ENCODE data around the gene ATAD2B.
"Not testable (repeated sequence)": the region's sequence is repeated elsewhere in the genome, so short reads cannot be mapped to it uniquely, and the experiment has no call there.

Gene ATAD2B

GRCh38 chr2:23723029-23723428 lies 203.9 kb downstream of the ATAD2B start:
- DNase-seq = not testable (repeated sequence)

DNA sequence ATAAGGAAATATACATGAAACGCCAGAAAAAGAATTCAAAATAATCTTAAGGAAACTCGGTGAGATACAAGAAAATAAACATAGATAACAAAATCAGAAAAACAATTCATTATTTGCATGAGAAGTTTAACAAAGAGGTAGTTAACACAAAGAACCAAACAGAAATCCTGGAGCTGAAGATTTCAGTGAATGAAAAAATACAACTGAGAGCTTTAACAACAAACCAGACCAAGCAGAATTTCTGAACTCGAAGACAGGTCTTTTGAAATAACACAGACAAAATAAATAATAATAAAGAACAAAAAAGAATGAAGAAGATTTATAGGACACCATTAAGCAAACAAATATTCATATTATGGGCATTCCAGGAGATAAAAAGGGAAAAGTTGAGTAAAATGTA lies 204.7 kb downstream of the ATAD2B start:
- DNase-seq = no peak

- no peak for DNase-seq
Observed at GRCh38 chr2:23721454-23721826, 205.5 kb downstream of the ATAD2B start.

DNA sequence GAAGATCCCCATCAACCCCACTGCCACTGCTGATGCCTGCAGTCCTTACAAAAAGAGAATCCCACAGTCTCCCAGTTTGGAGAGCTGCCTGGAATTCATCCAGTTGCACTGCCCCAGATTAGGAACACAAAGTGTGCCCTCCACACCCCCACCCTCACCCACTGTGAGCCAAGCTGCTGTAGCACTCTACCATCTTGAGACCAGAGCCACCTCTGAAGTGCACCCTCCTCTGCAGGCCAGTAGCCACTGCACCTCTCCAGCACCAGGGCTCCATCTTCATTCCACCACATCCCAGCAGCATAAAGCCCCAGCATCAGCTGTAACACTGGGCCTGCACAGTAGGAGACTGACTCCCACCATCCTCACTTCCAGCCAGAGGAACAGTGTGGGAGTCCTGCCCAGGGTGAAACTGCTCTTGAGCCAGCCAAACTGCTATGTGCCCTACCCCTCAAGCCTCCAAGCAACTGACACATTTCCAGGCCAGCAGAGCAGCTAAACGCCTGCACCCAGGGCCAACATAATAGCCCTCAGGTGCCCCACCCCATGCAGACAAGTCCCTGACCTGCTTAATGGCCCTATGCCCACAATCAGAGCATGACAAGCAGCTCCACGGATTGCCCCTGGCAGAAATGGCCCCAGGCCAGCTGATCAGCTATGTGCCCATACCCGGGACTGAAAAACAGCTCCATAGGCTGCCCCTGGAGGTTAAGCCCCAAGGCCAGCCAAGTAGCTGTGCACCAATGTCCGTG lies 206.0 kb downstream of the ATAD2B start:
- no peak for DNase-seq

GRCh38 chr2:23719716-23720115 lies 207.2 kb downstream of the ATAD2B start:
- no peak for DNase-seq

DNA sequence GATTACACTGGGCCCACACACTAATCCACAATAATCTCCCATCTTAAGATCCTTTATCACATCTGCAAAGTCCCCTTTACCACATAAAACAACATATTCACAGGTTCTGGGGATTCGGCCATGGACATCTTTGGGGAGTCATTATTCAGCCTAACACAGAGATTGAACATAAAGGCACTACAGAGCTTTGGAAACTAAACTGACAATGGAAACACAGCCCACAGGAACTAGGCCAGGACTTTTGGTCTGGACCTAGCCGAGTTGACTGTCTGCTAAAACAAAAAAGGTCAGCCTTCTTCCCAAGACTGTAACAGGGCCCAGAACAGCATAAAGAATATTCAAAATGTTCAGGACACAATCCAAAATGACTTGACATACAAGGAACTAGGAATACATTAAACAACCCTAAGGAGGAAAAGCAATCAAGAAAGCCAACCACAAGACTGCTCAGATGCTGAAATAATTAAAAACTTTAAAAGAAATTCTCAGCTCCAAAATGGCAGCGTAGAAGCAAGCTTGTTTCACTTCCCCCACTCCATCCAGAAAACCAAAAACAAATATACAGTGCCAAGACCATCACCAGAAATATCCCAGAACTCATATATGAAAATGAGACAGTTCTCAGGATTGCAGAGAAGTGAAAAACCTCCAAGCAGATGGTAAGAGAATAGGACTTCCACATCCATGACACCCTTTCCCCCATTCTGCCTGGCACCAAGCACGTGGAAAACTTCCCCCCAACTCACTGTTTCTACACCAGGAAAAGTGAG lies 207.8 kb downstream of the ATAD2B start:
- no peak for DNase-seq

DNA sequence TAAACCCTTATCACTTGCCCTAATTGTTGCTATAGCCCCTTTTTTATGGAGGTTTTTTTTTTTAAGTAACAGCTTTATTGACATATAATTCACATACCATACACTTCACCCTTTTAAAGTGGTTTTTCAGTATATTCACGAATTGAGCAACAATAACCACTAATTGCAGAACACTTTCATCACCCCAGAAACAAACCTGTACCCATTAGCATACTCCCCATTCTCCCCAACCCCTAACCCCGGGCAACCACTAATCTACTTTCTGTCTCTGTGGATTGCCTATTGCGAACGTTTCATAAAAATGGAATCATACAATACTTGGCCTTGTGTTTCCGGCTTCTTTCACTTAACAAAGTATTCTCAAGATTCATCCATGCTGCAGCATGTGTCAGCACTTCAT lies 213.6 kb downstream of the ATAD2B start:
- no peak for DNase-seq

DNA sequence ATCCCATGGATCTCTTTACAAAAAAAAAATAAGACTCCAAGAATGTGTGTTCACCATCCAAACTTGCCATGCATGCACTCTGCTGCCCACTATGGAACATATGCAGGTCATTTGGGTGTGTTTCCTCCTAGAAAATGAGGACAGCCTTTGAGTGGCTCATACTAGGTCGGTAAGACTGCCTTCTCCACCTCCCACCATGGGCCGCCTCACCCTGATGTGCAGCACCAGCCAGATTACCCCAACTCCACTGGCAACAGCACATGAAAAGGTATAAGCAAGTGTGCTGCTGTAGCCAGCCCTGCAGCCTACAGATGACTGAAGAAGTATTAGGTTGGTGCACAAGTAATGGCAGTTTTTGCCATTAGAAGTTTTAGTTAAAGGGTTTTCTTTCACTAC lies 214.2 kb downstream of the ATAD2B start:
- no peak for DNase-seq

GRCh38 chr2:23711979-23712755 lies 214.8 kb downstream of the ATAD2B start:
- DNase-seq = no peak

DNA sequence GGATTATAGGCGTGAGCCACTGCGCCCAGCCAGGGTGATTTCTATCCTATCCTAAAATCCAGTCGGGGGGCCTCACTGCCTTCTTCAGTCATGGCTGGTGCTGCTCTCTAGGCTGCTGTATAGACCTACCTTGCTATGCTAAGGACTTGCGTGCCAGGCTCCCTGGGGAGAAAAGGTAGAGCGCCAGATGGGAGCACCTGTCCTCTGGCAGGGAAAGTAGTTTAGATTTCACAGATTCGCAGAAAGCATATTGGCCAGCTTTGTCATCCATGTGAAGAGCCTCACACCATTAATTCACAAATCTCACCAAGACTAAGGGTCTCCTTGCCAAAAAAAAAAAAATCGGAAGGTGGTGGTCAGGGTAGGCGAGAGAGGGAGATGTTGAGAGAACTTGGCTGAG lies 217.6 kb downstream of the ATAD2B start:
- no peak for DNase-seq

- DNase-seq = no peak
Observed at GRCh38 chr2:23708771-23709170, 218.2 kb downstream of the ATAD2B start.

DNA sequence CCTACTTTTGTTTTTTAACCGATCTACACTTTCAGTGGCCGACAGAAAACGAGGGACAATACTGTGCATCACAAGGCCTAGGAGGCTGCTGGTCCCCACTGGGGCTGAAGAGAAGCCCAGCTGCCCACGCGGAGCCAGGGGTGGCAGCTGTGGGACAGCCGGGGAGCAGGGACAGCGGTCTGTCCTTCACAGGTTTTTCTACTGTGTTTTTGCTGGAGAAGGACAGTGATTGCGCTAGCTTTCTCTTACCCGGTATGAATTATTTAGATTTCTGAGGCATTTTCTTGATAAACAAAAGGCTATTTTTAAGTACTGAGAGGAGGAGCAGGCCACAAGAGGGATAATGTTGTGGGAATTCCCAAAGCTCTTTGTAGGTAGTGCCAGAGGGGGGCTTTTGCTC lies 219.8 kb downstream of the ATAD2B start:
- no peak for DNase-seq

- no peak for DNase-seq
Observed at GRCh38 chr2:23706613-23707078, 220.3 kb downstream of the ATAD2B start.

GRCh38 chr2:23705771-23706612 lies 220.9 kb downstream of the ATAD2B start:
- DNase-seq = no peak

GRCh38 chr2:23703583-23704385 lies 223.1 kb downstream of the ATAD2B start:
- DNase-seq = no peak

- no peak for DNase-seq
Observed at GRCh38 chr2:23703037-23703582, 223.8 kb downstream of the ATAD2B start.

GRCh38 chr2:23700627-23701026 lies 226.3 kb downstream of the ATAD2B start:
- DNase-seq = no peak

DNA sequence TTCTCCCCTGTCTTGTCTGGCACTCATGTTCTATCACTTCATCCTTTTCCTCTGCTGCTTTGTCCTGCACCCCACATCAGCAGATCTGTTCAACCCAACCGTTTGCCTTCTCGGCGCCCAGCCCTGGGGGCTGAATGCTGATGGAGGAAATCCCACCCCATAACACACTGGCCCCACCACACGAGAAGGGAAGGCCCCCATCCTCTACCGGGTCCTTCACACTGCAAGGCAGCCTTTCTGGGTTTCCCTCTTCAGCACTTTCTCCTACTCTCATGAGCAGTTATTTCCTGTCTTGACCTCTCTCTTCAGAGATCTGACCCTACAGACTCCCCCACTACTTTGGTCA lies 227.4 kb downstream of the ATAD2B start:
- DNase-seq = no peak

DNA sequence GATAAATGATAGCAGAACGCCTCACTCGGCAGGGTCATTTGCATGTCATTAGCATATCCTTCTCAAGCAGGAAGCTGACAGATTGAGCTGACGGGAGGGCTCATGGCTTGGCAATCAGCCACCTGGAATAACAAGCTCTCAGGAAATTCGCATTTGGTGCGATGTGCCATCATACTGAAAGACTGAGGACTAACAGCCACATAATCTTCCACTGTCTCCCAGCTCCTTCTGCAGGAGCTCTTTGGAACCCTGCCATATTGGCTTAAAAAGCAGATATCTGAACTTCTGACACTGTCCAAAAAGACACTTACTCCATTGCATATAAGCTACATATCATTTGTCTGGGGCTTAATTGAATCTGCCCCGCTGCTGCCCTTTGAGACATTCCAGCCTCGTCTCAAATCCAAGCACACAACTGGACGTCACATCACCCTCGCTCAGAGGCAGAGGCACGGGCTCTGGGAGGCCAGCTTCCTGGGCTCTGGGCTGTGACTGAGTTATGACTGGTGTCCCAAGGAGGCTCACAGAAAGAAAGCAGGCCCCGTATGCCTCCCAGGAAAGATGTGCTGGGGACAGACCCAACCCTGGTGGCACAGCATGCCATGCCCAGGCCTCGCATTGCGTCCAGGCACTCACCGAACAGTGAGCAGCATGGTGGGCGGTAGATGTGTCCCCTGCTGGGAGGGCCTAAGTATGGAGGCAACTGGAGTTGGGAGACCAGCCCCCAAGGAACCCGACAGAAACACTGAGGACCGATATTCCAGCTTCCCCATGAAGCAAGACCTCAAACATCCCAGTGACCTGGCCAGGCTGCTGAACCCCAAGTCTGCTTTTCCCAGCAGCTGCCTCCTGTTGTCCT lies 228.0 kb downstream of the ATAD2B start:
- DNase-seq = no peak

Data from NCI-H510A (cell line).